PC-9 (cell line): ENCODE measurements around the gene OR2AT4.

Experiments used
- CTCF ChIP-seq: fragments of 200-600 bp; sonication (generic); conservative IDR thresholded peaks from 2 replicates; pipeline ENCODE4 v1.6.1; 2017; ENCODE audit warnings: mixed run types, antibody characterized with exemption, mild to moderate bottlenecking, moderate library complexity
- EZH2 ChIP-seq: fragments of 200-600 bp; sonication (generic); IDR thresholded peaks from 2 replicates; pipeline ENCODE4 v1.8.0; 2017; ENCODE audit warnings: antibody characterized with exemption, low read depth

- TF ChIP-seq CTCF (no peak), EZH2 (no peak)
Measured at GRCh38 chr11:75076671-75077070, 20.0 kb downstream of the OR2AT4 start.
